HL-60 (cell line): ENCODE measurements around the gene ASCC1.

Experiments used
- DNase-seq, 2 experiments: peaks; one replicate each; pipeline ENCODE4 v3.0.0-alpha.2; 2010 to 2020; ENCODE audit warnings: low read depth in 1 of 2, low spot score in 1 of 2
- H3K27ac ChIP-seq: fragments of 250-450 bp; sonication (Bioruptor Pico); replicated peaks from 2 replicates; pipeline ENCODE4 v1.5.1; 2020; ENCODE audit warnings: mild to moderate bottlenecking, moderate library complexity
- H3K27me3 ChIP-seq: fragments of 250-450 bp; sonication (Bioruptor Pico); 2 replicates; pipeline ENCODE4 v1.5.1; 2021; ENCODE audit warnings: mild to moderate bottlenecking, moderate library complexity; ENCODE audit not compliant: insufficient read depth, poor library complexity, severe bottlenecking
- H3K4me3 ChIP-seq: replicated peaks from 2 replicates; pipeline ENCODE4 v1.5.1; 2011; ENCODE audit warnings: mild to moderate bottlenecking, control low read depth, low read length; ENCODE audit not compliant: insufficient read depth
- GABPA ChIP-seq: IDR thresholded peaks from 2 replicates; pipeline ENCODE4 v1.6.1; 2012; ENCODE audit warnings: low read depth
- POLR2AphosphoS5 ChIP-seq: IDR thresholded peaks from 2 replicates; pipeline ENCODE4 v1.6.1; 2012; ENCODE audit warnings: low read depth
- SPI1 ChIP-seq: IDR thresholded peaks from 2 replicates; pipeline ENCODE4 v1.6.1; 2012; ENCODE audit warnings: low read depth, mild to moderate bottlenecking, borderline replicate concordance
- TF ChIP-seq, protein P1 (sequence below): IDR thresholded peaks from 2 replicates; pipeline ENCODE4 v1.6.1; 2012; ENCODE audit warnings: low read depth; ENCODE audit not compliant: insufficient replicate concordance
- TF ChIP-seq, protein P2 (sequence below): IDR thresholded peaks from one replicate; pipeline ENCODE4 v1.5.1; 2011; ENCODE audit warnings: low read length, control low read depth, inconsistent platforms; ENCODE audit not compliant: insufficient read depth

Gene ASCC1

DNA sequence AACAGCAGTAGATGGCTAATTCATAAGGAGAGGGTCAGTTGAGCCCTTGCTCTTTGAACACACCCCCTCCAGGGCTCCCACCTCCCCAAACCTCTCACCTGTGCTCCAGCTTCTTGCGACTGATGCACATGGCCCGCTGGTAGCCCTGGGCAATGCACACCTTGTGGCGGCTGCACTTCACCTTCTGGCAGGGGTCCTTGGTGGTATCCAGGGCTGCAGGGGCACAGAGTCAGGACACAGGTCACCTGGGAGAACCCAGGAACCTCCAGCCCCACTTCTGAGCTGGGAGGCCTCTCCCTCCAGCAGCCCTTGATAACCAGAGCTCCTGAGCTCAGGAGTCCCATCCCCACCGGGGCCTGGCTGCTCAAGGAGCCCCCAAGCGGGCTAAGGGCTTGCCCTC is 144.0 kb downstream of the ASCC1 start:
- no peak for DNase-seq
- no peak for TF ChIP-seq GABPA
- TF ChIP-seq, protein P1, sequence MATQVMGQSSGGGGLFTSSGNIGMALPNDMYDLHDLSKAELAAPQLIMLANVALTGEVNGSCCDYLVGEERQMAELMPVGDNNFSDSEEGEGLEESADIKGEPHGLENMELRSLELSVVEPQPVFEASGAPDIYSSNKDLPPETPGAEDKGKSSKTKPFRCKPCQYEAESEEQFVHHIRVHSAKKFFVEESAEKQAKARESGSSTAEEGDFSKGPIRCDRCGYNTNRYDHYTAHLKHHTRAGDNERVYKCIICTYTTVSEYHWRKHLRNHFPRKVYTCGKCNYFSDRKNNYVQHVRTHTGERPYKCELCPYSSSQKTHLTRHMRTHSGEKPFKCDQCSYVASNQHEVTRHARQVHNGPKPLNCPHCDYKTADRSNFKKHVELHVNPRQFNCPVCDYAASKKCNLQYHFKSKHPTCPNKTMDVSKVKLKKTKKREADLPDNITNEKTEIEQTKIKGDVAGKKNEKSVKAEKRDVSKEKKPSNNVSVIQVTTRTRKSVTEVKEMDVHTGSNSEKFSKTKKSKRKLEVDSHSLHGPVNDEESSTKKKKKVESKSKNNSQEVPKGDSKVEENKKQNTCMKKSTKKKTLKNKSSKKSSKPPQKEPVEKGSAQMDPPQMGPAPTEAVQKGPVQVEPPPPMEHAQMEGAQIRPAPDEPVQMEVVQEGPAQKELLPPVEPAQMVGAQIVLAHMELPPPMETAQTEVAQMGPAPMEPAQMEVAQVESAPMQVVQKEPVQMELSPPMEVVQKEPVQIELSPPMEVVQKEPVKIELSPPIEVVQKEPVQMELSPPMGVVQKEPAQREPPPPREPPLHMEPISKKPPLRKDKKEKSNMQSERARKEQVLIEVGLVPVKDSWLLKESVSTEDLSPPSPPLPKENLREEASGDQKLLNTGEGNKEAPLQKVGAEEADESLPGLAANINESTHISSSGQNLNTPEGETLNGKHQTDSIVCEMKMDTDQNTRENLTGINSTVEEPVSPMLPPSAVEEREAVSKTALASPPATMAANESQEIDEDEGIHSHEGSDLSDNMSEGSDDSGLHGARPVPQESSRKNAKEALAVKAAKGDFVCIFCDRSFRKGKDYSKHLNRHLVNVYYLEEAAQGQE: no peak
- no peak for TF ChIP-seq SPI1
- TF ChIP-seq, protein P2, sequence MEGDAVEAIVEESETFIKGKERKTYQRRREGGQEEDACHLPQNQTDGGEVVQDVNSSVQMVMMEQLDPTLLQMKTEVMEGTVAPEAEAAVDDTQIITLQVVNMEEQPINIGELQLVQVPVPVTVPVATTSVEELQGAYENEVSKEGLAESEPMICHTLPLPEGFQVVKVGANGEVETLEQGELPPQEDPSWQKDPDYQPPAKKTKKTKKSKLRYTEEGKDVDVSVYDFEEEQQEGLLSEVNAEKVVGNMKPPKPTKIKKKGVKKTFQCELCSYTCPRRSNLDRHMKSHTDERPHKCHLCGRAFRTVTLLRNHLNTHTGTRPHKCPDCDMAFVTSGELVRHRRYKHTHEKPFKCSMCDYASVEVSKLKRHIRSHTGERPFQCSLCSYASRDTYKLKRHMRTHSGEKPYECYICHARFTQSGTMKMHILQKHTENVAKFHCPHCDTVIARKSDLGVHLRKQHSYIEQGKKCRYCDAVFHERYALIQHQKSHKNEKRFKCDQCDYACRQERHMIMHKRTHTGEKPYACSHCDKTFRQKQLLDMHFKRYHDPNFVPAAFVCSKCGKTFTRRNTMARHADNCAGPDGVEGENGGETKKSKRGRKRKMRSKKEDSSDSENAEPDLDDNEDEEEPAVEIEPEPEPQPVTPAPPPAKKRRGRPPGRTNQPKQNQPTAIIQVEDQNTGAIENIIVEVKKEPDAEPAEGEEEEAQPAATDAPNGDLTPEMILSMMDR: no peak
- TF ChIP-seq POLR2AphosphoS5: no peak
- no peak overlapping the region for H3K4me3 ChIP-seq
- no peaks in the 10 kb centered on the region for H3K27me3 ChIP-seq
- no peak overlapping the region for H3K27ac ChIP-seq

DNA sequence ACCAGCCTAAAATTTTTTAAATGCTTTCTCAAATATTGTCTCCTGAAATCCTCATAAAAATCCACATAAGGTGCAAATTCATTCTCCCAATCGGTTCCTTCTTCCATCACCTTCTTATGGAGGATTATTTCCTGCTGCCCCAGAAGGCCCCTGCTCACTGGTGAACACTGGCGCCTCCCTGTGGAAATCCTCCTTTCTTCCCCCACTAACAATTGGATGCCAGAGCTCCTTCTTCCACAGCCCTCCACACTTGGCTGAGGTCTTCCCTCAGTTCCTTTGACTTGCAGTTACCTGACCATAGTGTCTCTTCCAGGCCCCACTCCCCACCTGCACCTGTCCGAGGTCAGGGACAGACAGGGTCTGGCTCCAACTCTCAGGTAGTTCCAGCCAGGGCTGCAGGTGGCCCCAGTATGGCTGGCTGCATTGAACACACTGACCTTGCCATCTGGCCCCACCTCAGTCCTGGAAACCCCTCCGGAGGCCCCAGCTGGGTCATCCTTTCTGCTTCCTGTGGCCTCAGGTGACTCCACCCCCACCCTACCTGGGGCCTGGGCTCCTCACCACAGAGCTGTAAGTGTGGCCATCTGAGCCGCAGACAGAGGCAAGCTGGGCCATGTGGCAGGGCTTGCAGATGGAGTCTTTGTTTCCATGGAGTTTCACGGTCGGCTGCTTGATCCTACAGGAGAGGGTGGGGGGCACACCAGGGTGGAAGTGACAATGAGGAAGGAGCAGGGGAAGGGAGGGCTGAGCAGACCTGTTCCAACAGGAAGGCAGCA is 146.1 kb downstream of the ASCC1 start:
- DNase-seq: no peak
- TF ChIP-seq, protein P2: no peak
- TF ChIP-seq, protein P1: no peak
- TF ChIP-seq GABPA: no peak
- TF ChIP-seq POLR2AphosphoS5: no peak
- no peak for TF ChIP-seq SPI1
- Histone ChIP-seq H3K27ac (no peak overlapping the region), H3K27me3 (no peaks in the 10 kb centered on the region), H3K4me3 (no peak overlapping the region)

DNA sequence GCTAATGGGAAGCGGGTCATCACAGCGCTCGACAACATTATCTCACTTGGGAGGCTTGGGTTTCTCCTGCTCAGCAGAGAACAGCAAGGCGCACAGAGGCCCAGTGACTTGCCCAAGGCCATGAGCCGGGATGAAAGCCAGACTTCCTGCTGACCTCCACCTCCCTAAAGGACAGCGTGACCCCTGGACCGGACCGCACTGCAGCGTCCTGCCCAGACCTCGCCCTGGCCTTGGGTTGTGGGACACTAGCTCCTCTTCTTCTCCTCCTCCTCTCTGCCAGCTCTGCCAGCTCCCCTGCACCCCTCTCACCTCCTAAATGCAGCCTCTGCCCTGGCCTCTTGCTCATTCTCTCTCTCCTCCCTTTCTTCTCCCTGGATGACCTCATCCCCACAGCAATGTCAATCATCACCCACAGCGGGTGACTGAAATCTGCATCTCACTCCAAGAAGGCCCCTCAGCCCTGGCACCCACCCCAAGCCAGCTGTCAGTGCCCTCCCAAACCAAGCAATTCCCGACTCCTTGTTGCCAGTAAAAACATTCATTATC is 147.1 kb downstream of the ASCC1 start:
- no peak for DNase-seq
- H3K4me3 ChIP-seq: no peak overlapping the region
- no peak overlapping the region for H3K27ac ChIP-seq
- TF ChIP-seq, protein P1: no peak
- TF ChIP-seq GABPA (no peak), POLR2AphosphoS5 (no peak), SPI1 (no peak)
- TF ChIP-seq, protein P2: no peak
- no peaks in the 10 kb centered on the region for H3K27me3 ChIP-seq
